GM12878 (cell line): ENCODE data around the gene SERPING1. TPM values are rescaled to one million over a fixed set of nuclear protein-coding genes. Genes with fewer than 3 reads are reported as not detected.

ENCODE experiments used
- ATAC-seq: fragments of 200-7000 bp; cut with Tn5 transposase; 3 replicates; pipeline ENCODE4 v1.9.1; 2020; ENCODE audit warnings: mild to moderate bottlenecking, moderate library complexity
- BruUV-seq: library from RNA; stranded (reverse); fragments of 400-500 nt; replicated peaks from 2 replicates; lab custom pipeline; 2021; lab: Mats Ljungman, UMichigan
- CTCF ChIA-PET: fragments of 300-600 bp; sonication (Branson Sonifier 250); formaldehyde crosslinking; extraction: SDS; loops from one replicate; lab custom pipeline; 2021; ENCODE audit warnings: inconsistent platforms; lab: Yijun Ruan, JAX
- POLR2A ChIA-PET: fragments of 350-600 bp; formaldehyde crosslinking; extraction: SDS; loops from one replicate; lab custom pipeline; 2021; ENCODE audit warnings: inconsistent platforms; lab: Charles Lee
- RAD21 ChIA-PET: fragments of 300-600 bp; sonication (Branson Sonifier 250); formaldehyde crosslinking; loops from one replicate; lab custom pipeline; 2023; ENCODE audit warnings: antibody characterized with exemption; ENCODE audit not compliant: unreplicated experiment; lab: Charles Lee
- SMC1A ChIA-PET: fragments of 300-600 bp; sonication (Branson Sonifier 250); formaldehyde crosslinking; loops from one replicate; lab custom pipeline; 2023; ENCODE audit not compliant: unreplicated experiment, uncharacterized antibody; lab: Charles Lee
- DNase-seq: peaks from one replicate; pipeline ENCODE4 v3.0.0-alpha.2; 2011; ENCODE audit warnings: low read depth, low spot score
- FAIRE-seq: peaks from 3 replicates; lab custom pipeline; 2011; peaks lifted over from hg19 to GRCh38; lab: Jason Lieb, UNC
- H2AFZ ChIP-seq: 2 replicates; pipeline ENCODE4 v1.6.0; 2011; ENCODE audit warnings: low read depth, low read length, control low read depth; ENCODE audit not compliant: control insufficient read depth
- H3K27ac ChIP-seq: 2 replicates; pipeline ENCODE4 v1.5.1; 2011; ENCODE audit warnings: control low read depth; ENCODE audit not compliant: control insufficient read depth, insufficient read depth
- H3K27me3 ChIP-seq, 2 experiments: replicated peaks in 1 of 2; 2 replicates each; pipeline versions ENCODE4 v1.6.0 to v1.6.1; 2011; ENCODE audit warnings: low read length in 1 of 2; ENCODE audit not compliant: control insufficient read depth in 2 of 2, insufficient read depth in 2 of 2
- H3K36me3 ChIP-seq, 2 experiments: 2 replicates each; pipeline ENCODE4 v1.5.1; 2011; ENCODE audit warnings: low read length in 1 of 2; ENCODE audit not compliant: control insufficient read depth in 2 of 2, insufficient read depth in 2 of 2
- H3K4me1 ChIP-seq: 2 replicates; pipeline ENCODE4 v1.6.1; 2011; ENCODE audit warnings: mild to moderate bottlenecking, low read length, moderate library complexity, mixed read lengths; ENCODE audit not compliant: control insufficient read depth, insufficient read depth
- H3K4me2 ChIP-seq: 2 replicates; pipeline ENCODE4 v1.6.0; 2011; ENCODE audit warnings: control low read depth; ENCODE audit not compliant: control insufficient read depth, insufficient read depth
- H3K4me3 ChIP-seq: fragments of 200-600 bp; sonication (generic); 2 replicates; pipeline ENCODE4 v1.5.1; 2016
- H3K79me2 ChIP-seq: 2 replicates; pipeline ENCODE4 v1.6.0; 2011; ENCODE audit warnings: low read length; ENCODE audit not compliant: control insufficient read depth, insufficient read depth
- H3K9ac ChIP-seq: 2 replicates; pipeline ENCODE4 v1.8.0; 2011; ENCODE audit warnings: low read length, control low read depth, mixed read lengths; ENCODE audit not compliant: control insufficient read depth, insufficient read depth
- H3K9me3 ChIP-seq: replicated peaks from 3 replicates; pipeline ENCODE4 v1.5.1; 2011; ENCODE audit warnings: mild to moderate bottlenecking, low read length; ENCODE audit not compliant: control insufficient read depth, insufficient read depth
- H4K20me1 ChIP-seq: 2 replicates; pipeline ENCODE4 v1.6.0; 2011; ENCODE audit not compliant: control insufficient read depth, insufficient read depth
- GABPA ChIP-seq: IDR thresholded peaks from 2 replicates; pipeline ENCODE4 v1.6.1; 2014; ENCODE audit warnings: antibody characterized with exemption, low read depth, mild to moderate bottlenecking, inconsistent platforms
- MYC ChIP-seq: IDR thresholded peaks from 2 replicates; pipeline ENCODE4 v1.6.1; 2011; ENCODE audit warnings: mild to moderate bottlenecking, low read length, moderate library complexity, inconsistent platforms; ENCODE audit not compliant: insufficient read depth, insufficient replicate concordance, insufficient read length, severe bottlenecking
- NFXL1 ChIP-seq: fragments of 450-650 bp; IDR thresholded peaks from 2 replicates; pipeline ENCODE4 v1.6.1; 2017; ENCODE audit warnings: antibody characterized with exemption, mild to moderate bottlenecking, borderline replicate concordance
- RFX5 ChIP-seq: IDR thresholded peaks from 2 replicates; pipeline ENCODE4 v1.6.1; 2011; ENCODE audit warnings: low read depth, low read length, improper control_type of control experiment
- SMARCA5 ChIP-seq: fragments of 450-650 bp; IDR thresholded peaks from 2 replicates; pipeline ENCODE4 v1.6.1; 2017; ENCODE audit warnings: mild to moderate bottlenecking
- SRF ChIP-seq, 2 experiments: IDR thresholded peaks; 2 replicates each; pipeline ENCODE4 v1.6.1; 2011; ENCODE audit warnings: low read depth in 2 of 2, low read length in 2 of 2, mild to moderate bottlenecking in 1 of 2, moderate library complexity in 1 of 2
- TBL1XR1 ChIP-seq: IDR thresholded peaks from 2 replicates; pipeline ENCODE4 v1.6.1; 2012; ENCODE audit warnings: low read depth, low read length, improper control_type of control experiment
- ZNF622 ChIP-seq: fragments of 450-650 bp; IDR thresholded peaks from 2 replicates; pipeline ENCODE4 v1.6.1; 2017; ENCODE audit warnings: mild to moderate bottlenecking, inconsistent platforms
- WGBS: methylation state at CpG from one replicate; pipeline ENCODE4 v1.1.6; 2016; ENCODE audit warnings: low lambda C conversion rate; ENCODE audit not compliant: insufficient replicate concordance, insufficient coverage; ENCODE audit errors: missing lambda C conversion rate; 5-methylcytosine and 5-hydroxymethylcytosine counted together
- in situ Hi-C: fragments of 300-500 bp; cut with MboI; formaldehyde crosslinking; loops from 9 replicates; pipeline ENCODE4 v1.14.3; 2018; ENCODE audit warnings: mixed read lengths
- intact Hi-C: fragments of 100-400 bp; cut with micrococcal nuclease; formaldehyde crosslinking; loops from one replicate; pipeline ENCODE4 v1.14.2; 2022; ENCODE audit not compliant: unreplicated experiment
- polyA plus RNA-seq, 11 experiments: library from polyadenylated mRNA; depleted of rRNA in 4 of 11; unstranded in 6 of 11; stranded (reverse) in 5 of 11; fragments of >200 nt; fragmentation: Nextera tagmentation in 4 of 11; fragmentation: Illumina TruSeq in 1 of 11; extraction: Ambion mirVana in 4 of 11; extraction: Trizol in 1 of 11; gene quantifications; 1 replicate in 1 of 11; 2 replicates in 10 of 11; pipeline versions ENCODE4 v1.2.1 to v1.2.3, GENCODE V29; 2011 to 2016; ENCODE audit warnings: inconsistent platforms in 2 of 11, missing spikeins in 2 of 11, low read depth in 1 of 11
- total RNA-seq, 4 experiments: library from RNA; depleted of rRNA in 3 of 4; stranded (reverse); fragments of >200 nt in 3 of 4; fragmentation: Illumina TruSeq in 1 of 4; extraction: Trizol in 1 of 4; gene quantifications; 2 replicates each; pipeline versions ENCODE4 v1.2.1 to v1.2.3, GENCODE V29; 2013 to 2021
- TF ChIP-seq, protein P1 (sequence below): IDR thresholded peaks from 2 replicates; pipeline ENCODE4 v1.6.1; 2012; ENCODE audit warnings: improper control_type of control experiment, low read depth, low read length; ENCODE audit not compliant: insufficient replicate concordance

The SERPING1 gene
- total and polyA plus RNA-seq, 10 of the 15 experiments (the other 5 are each of a cell fraction or from before 2014, with no cell fraction given), result 0.24 to 1.4 TPM; not detected in 8

DNA sequence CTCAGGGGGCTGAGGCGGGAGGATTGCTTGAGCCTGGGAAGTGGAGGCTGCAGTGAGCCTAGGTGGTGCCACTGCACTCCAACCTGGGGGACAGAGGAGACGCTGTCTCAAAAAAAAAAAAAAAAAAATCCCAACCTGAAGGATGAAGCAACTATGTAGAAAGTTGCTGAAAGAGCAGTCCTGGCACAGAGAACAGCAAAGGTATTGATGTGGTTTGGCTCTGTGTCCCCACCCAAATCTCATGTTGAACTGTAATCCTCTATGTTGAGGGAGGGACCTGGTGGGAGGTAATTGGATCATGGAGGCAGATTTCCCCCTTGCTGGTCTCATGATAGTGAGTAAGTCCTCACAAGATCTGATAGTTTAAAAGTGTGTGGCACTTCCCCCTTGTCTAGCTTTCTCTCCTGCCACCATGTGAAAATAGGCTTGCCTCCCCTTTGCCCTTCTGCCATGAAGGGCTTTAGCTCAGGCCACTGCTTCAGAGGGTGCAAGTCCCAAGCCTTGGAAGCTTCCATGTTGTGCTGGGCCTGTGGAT is 10.7 kb upstream of the SERPING1 start:
- Histone ChIP-seq H3K27me3 (no peaks in the 10 kb centered on the region), H3K4me3 (no peak overlapping the region), H4K20me1 (no peaks in the 10 kb centered on the region), H3K27ac (no peak overlapping the region), H3K4me1 (no peaks in the 10 kb centered on the region), H2AFZ (no peak overlapping the region), H3K4me2 (no peak overlapping the region), H3K36me3 (no peaks in the 10 kb centered on the region), H3K9me3 (peaks cover 1% of the 10 kb centered on the region; the same call in 1 of the 3 replicates), H3K79me2 (no peaks in the 10 kb centered on the region), H3K9ac (no peak overlapping the region)
- WGBS, result 0% methylated on average over 1 of the region's 2 CpGs
- TF ChIP-seq SRF (IDR thresholded peaks at IDR 0.05; ENCODE audit: low read depth in 2 of 2, low read length in 2 of 2), result no peak
- TF ChIP-seq SMARCA5, result no peak
- TF ChIP-seq MYC, result no peak
- TF ChIP-seq TBL1XR1, result no peak
- TF ChIP-seq NFXL1, result no peak
- TF ChIP-seq ZNF622, result no peak
- no peak for TF ChIP-seq GABPA
- TF ChIP-seq, protein P1, sequence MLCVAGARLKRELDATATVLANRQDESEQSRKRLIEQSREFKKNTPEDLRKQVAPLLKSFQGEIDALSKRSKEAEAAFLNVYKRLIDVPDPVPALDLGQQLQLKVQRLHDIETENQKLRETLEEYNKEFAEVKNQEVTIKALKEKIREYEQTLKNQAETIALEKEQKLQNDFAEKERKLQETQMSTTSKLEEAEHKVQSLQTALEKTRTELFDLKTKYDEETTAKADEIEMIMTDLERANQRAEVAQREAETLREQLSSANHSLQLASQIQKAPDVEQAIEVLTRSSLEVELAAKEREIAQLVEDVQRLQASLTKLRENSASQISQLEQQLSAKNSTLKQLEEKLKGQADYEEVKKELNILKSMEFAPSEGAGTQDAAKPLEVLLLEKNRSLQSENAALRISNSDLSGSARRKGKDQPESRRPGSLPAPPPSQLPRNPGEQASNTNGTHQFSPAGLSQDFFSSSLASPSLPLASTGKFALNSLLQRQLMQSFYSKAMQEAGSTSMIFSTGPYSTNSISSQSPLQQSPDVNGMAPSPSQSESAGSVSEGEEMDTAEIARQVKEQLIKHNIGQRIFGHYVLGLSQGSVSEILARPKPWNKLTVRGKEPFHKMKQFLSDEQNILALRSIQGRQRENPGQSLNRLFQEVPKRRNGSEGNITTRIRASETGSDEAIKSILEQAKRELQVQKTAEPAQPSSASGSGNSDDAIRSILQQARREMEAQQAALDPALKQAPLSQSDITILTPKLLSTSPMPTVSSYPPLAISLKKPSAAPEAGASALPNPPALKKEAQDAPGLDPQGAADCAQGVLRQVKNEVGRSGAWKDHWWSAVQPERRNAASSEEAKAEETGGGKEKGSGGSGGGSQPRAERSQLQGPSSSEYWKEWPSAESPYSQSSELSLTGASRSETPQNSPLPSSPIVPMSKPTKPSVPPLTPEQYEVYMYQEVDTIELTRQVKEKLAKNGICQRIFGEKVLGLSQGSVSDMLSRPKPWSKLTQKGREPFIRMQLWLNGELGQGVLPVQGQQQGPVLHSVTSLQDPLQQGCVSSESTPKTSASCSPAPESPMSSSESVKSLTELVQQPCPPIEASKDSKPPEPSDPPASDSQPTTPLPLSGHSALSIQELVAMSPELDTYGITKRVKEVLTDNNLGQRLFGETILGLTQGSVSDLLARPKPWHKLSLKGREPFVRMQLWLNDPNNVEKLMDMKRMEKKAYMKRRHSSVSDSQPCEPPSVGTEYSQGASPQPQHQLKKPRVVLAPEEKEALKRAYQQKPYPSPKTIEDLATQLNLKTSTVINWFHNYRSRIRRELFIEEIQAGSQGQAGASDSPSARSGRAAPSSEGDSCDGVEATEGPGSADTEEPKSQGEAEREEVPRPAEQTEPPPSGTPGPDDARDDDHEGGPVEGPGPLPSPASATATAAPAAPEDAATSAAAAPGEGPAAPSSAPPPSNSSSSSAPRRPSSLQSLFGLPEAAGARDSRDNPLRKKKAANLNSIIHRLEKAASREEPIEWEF, result no peak
- TF ChIP-seq RFX5, result no peak
- ChIA-PET POLR2A (no interaction called here), RAD21 (no interaction called here), SMC1A (no interaction called here), CTCF (no interaction called here)
- DNase-seq, result no peak
- no TSS peak for BruUV-seq
- in situ Hi-C loops, result no loop called here
- FAIRE-seq, result no peak
- intact Hi-C loops, result no loop called here
- ATAC-seq, result no peak
